SK-N-SH treated with all-trans-retinoic acid at 6 μM for 48 hours (cell line): ENCODE results near the gene RAC2.

Source experiments
- ARNTL ChIP-seq: fragments of 450-650 bp; formaldehyde crosslinking; IDR thresholded peaks from 2 replicates; pipeline ENCODE4 v1.5.0; 2020; ENCODE audit warnings: low read depth, mild to moderate bottlenecking, moderate library complexity, borderline replicate concordance
- CREB5 ChIP-seq: fragments of 250-450 bp; sonication (Bioruptor Pico); IDR thresholded peaks from 2 replicates; pipeline ENCODE4 v1.5.1; 2020; ENCODE audit warnings: low read depth, mild to moderate bottlenecking, moderate library complexity
- CSRNP3 ChIP-seq: fragments of 250-450 bp; sonication (Bioruptor Pico); IDR thresholded peaks from 2 replicates; pipeline ENCODE4 v1.5.1; 2021; ENCODE audit warnings: mild to moderate bottlenecking, moderate library complexity
- POU6F1 ChIP-seq: fragments of 250-450 bp; sonication (Bioruptor Pico); IDR thresholded peaks from 2 replicates; pipeline ENCODE4 v1.8.0; 2021; ENCODE audit warnings: low read depth, mild to moderate bottlenecking, moderate library complexity, borderline replicate concordance
- TOX ChIP-seq: fragments of 250-450 bp; sonication (Bioruptor Pico); IDR thresholded peaks from 2 replicates; pipeline ENCODE4 v1.8.0; 2021; ENCODE audit warnings: mild to moderate bottlenecking, moderate library complexity, borderline replicate concordance
- ZNF565 ChIP-seq: fragments of 450-650 bp; formaldehyde crosslinking; conservative IDR thresholded peaks from 2 replicates; pipeline ENCODE4 v1.5.0; 2020; ENCODE audit warnings: low read depth, mild to moderate bottlenecking, moderate library complexity

GRCh38 chr22:37260901-37261336 is 16.9 kb upstream of the RAC2 start:
- no peak for TF ChIP-seq POU6F1 (CRISPR knock-in tag)
- TF ChIP-seq ZNF565 (CRISPR knock-in tag), result no peak
- no peak for TF ChIP-seq ARNTL
- no peak for TF ChIP-seq CSRNP3 (CRISPR knock-in tag)
- TF ChIP-seq CREB5, result no peak
- TF ChIP-seq TOX (CRISPR knock-in tag), result no peak
